Vagina (tissue), 2 donors: ENCODE results near the gene NFIA.

Experiments used
- CTCF ChIP-seq, 3 experiments: fragments of 450-650 bp in 2 of 3; fragments of 200-600 bp in 1 of 3; sonication (generic) in 1 of 3; IDR thresholded peaks; one replicate each; pipeline ENCODE4 v1.5.1; 2017 to 2019; ENCODE audit warnings: antibody characterized with exemption in 3 of 3, mild to moderate bottlenecking in 2 of 3, moderate library complexity in 2 of 3
- POLR2A ChIP-seq, 2 donors: fragments of 450-650 bp; IDR thresholded peaks; one replicate each; pipeline ENCODE4 v1.6.1; 2017; ENCODE audit warnings: antibody characterized with exemption in 2 of 2, mild to moderate bottlenecking in 2 of 2, moderate library complexity in 2 of 2
- POLR2AphosphoS5 ChIP-seq, 2 donors: sonication (generic); formaldehyde crosslinking; IDR thresholded peaks; one replicate each; pipeline ENCODE4 v1.9.0; 2017; ENCODE audit warnings: antibody characterized with exemption in 2 of 2, mild to moderate bottlenecking in 2 of 2, low read depth in 1 of 2; ENCODE audit not compliant: insufficient read depth in 1 of 2

- no peak for TF ChIP-seq CTCF (IDR thresholded peaks at IDR 0.05)
- TF ChIP-seq POLR2A (IDR thresholded peaks at IDR 0.05): no peak
- TF ChIP-seq POLR2AphosphoS5 (IDR thresholded peaks at IDR 0.05; ENCODE audit: insufficient read depth in 1 of 2, low read depth in 1 of 2): no peak
Measured at GRCh38 chr1:61482170-61482734, 399.9 kb downstream of the NFIA start.
